Muscle layer of duodenum (tissue), 2 donors: ENCODE results near the gene KY.

Source experiments
- H3K27ac ChIP-seq: one replicate; pipeline ENCODE4 v1.7.0; 2013; ENCODE audit warnings: mild to moderate bottlenecking, low read length
- H3K27me3 ChIP-seq: one replicate; pipeline ENCODE4 v1.7.0; 2013; ENCODE audit warnings: low read depth, mild to moderate bottlenecking, control low read depth, low read length
- H3K36me3 ChIP-seq, 2 donors: one replicate each; pipeline ENCODE4 v1.7.0; 2013; ENCODE audit warnings: low read length in 2 of 2, control low read depth in 1 of 2, mild to moderate bottlenecking in 1 of 2; ENCODE audit not compliant: insufficient read depth in 2 of 2, control insufficient read depth in 1 of 2
- H3K4me1 ChIP-seq, 2 donors: one replicate each; pipeline ENCODE4 v1.7.0; 2013; ENCODE audit warnings: low read length in 2 of 2, mild to moderate bottlenecking in 2 of 2, control low read depth in 1 of 2, moderate library complexity in 1 of 2; ENCODE audit not compliant: insufficient read depth in 2 of 2, control insufficient read depth in 1 of 2
- H3K4me3 ChIP-seq, 2 donors: one replicate each; pipeline ENCODE4 v1.7.0; 2013; ENCODE audit warnings: low read length in 2 of 2, low read depth in 1 of 2, mild to moderate bottlenecking in 1 of 2
- H3K9me3 ChIP-seq, 2 donors: one replicate each; pipeline ENCODE4 v1.7.0; 2013; ENCODE audit warnings: low read length in 2 of 2, control low read depth in 1 of 2, mild to moderate bottlenecking in 1 of 2; ENCODE audit not compliant: control insufficient read depth in 1 of 2
- donor health status: healthy.

Gene KY

GRCh38 chr3:134642445-134643149, 8.2 kb downstream of the KY start:
- no peaks in the 10 kb centered on the region for H3K9me3 ChIP-seq
- H3K36me3 ChIP-seq: peaks cover 0 to 7% of the 10 kb centered on the region in 2 donors
- H3K4me3 ChIP-seq: no peak overlapping the region
- no peak overlapping the region for H3K27ac ChIP-seq
- no peaks in the 10 kb centered on the region for H3K27me3 ChIP-seq
- peaks cover 3 to 4% of the 10 kb centered on the region in 2 donors for H3K4me1 ChIP-seq

GRCh38 chr3:134641671-134642300, 9.0 kb downstream of the KY start:
- Histone ChIP-seq H3K27me3 (no peaks in the 10 kb centered on the region), H3K36me3 (peaks cover 0 to 7% of the 10 kb centered on the region in 2 donors), H3K27ac (no peak overlapping the region), H3K4me1 (peaks cover 3 to 4% of the 10 kb centered on the region in 2 donors), H3K4me3 (no peak overlapping the region), H3K9me3 (no peaks in the 10 kb centered on the region)

GRCh38 chr3:134640872-134641470, 9.9 kb downstream of the KY start:
- Histone ChIP-seq H3K4me1 (peaks cover 3 to 4% of the 10 kb centered on the region in 2 donors), H3K9me3 (no peaks in the 10 kb centered on the region), H3K27ac (no peak overlapping the region)

GRCh38 chr3:134640378-134640777, 10.4 kb downstream of the KY start:
- no peaks in the 10 kb centered on the region for H3K9me3 ChIP-seq
- no peaks in the 10 kb centered on the region for H3K27me3 ChIP-seq
- H3K4me1 ChIP-seq: peaks cover 3 to 4% of the 10 kb centered on the region in 2 donors
- no peak overlapping the region for H3K27ac ChIP-seq
- H3K36me3 ChIP-seq: no peaks in the 10 kb centered on the region
- no peak overlapping the region for H3K4me3 ChIP-seq

More at GRCh38 chr3:134640872-134641470, 9.9 kb downstream of the KY start:
- Histone ChIP-seq H3K27me3 (no peaks in the 10 kb centered on the region), H3K36me3 (peaks cover 0 to under 1% of the 10 kb centered on the region in 2 donors), H3K4me3 (no peak overlapping the region)

DNA sequence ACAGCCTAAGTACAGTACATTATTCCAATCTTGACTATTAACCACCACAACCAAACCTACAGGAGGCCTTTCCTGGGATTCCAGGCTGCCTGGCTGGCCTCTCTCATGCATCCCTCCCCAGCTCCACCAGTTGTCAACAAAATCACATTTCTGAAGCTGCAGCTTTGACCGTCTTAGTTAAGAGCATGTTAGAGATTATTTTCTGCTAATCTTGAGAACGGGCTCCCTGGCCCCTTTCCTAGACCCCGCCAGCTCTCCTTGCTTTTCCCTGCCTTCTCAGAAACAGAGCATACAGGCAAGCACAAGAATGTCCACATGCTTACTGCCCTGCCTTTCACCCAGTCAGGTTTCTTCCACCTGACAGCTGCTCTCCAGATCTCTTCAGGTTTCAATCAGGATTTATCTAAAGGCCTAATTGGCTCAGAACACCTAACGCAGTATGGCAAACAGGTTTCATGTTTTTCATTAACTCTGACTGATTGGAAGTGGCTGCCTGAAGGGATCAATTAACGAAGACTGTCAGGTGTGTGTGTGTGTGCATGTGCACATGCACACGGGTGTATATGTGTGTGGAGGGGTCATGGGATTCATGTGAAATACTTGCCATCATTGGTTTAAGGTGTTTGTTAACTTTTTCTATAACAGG, 12.3 kb downstream of the KY start:
- Histone ChIP-seq H3K9me3 (no peaks in the 10 kb centered on the region), H3K4me3 (no peak overlapping the region), H3K27me3 (no peaks in the 10 kb centered on the region)

GRCh38 chr3:134636406-134636805, 14.4 kb downstream of the KY start:
- H3K27me3 ChIP-seq: no peaks in the 10 kb centered on the region
- no peaks in the 10 kb centered on the region for H3K9me3 ChIP-seq
- no peak overlapping the region for H3K4me3 ChIP-seq
- no peaks in the 10 kb centered on the region for H3K4me1 ChIP-seq
- H3K36me3 ChIP-seq: no peaks in the 10 kb centered on the region
- no peak overlapping the region for H3K27ac ChIP-seq

More for the DNA sequence above, 12.3 kb downstream of the KY start:
- no peak overlapping the region for H3K27ac ChIP-seq
- H3K4me1 ChIP-seq: no peaks in the 10 kb centered on the region
- no peaks in the 10 kb centered on the region for H3K36me3 ChIP-seq

DNA sequence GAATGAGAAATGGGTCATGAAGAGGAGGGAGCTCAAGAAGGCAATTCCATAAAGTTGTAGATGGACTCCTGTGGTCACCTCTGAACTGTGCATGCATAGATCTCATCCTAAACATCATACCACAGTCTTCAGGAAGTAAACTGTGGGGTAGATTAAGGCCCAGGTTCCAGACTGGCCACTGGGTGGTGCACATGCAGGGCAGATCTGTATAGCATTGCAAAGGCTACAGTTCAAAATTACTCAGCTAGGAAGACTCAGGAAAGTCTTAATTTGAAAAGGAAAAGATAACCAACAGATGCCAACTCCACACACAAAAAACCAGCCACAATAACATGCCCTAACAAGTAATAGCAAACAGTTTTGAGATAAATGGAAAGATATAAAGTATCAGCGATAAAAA, 20.3 kb downstream of the KY start:
- Histone ChIP-seq H3K9me3 (peaks cover 4 to 8% of the 10 kb centered on the region in 2 donors), H3K36me3 (peaks cover 0 to 18% of the 10 kb centered on the region in 2 donors), H3K4me3 (no peak overlapping the region), H3K4me1 (peaks cover 0 to 3% of the 10 kb centered on the region in 2 donors), H3K27ac (no peak overlapping the region), H3K27me3 (no peaks in the 10 kb centered on the region)

DNA sequence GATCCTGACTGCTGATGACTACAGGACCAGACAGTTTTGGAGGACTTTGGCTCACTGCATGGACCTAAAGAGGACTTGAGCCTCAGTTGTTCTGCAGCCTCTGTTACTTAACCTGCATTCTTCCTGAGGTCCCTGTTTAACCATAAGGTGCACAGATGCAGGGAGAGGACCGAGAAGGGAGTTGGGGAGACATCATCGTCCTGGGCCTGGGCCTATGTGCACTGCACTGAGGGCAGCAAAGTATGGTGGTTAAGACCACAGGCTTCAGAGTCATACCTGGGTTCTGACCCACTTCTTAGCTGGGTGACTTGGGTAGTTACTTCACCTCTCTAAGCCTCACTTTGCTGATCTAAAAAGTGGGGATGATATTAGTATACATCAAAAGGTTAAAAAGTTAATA, 21.9 kb downstream of the KY start:
- Histone ChIP-seq H3K9me3 (peaks cover 4 to 8% of the 10 kb centered on the region in 2 donors), H3K27ac (no peak overlapping the region), H3K36me3 (peaks cover 0 to 18% of the 10 kb centered on the region in 2 donors), H3K4me1 (peaks cover 0 to 3% of the 10 kb centered on the region in 2 donors), H3K27me3 (no peaks in the 10 kb centered on the region), H3K4me3 (no peak overlapping the region)

DNA sequence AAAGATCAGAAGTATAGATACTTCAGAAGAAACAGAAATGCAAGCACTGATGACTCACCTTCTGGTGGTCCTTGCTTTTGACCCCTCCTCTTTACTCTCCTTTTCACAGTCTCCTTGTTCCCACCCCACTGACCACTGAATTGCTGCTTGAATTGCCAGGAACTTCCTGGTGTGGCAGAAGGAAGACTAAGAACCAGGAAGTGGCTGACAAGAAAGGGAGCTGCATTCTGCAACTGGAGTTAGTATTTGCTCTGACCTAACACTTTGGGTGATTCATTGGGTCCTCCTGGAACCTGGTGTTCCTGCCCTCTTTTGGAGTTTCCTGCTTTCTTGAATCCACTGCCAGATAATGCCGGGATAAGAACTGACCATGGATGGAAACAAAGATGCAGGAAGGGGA, 23.0 kb downstream of the KY start:
- Histone ChIP-seq H3K36me3 (peaks cover 0 to 18% of the 10 kb centered on the region in 2 donors), H3K27ac (no peak overlapping the region)

DNA sequence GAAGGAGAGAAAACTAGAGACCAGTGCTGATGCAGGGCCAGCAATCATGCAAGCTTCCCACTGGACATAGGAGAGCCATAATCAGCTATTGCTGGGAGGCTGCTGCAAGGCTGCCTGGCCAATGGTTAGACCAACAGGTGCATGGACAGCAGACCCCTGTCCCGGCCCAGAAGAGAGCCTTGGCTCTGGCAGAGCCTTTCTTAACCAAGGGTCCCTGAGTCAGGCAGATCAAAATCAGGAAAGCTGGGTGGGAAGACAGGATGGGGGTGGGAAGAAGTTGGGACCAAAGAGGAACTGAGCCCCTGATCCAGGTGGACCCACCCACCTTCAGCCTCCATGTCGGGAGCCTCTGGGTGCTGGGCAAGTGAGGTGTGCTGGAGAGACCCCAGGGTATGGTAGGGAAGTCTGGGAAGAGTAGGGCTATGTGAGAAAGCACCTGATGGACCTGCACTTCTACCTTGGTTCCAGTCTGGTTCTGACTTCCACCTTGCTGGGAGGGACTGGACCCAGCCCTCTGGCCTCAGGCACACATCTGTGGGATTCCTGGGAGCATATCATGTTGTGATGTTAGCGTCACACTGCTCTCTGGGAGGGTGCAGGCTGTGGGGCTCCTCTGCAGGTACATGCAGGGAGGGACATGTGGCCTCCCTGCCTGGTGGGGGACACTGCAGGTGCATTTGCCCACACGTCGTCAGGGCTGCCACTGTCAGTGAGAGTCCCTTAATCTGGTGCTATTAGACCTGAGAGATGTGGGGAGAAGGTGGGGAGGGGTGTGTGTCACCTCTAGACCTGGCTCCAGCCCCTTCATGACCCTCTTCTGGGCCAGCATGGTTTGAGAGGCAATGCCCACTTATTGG, 24.7 kb downstream of the KY start:
- no peak overlapping the region for H3K4me3 ChIP-seq
- no peak overlapping the region for H3K27ac ChIP-seq
- no peaks in the 10 kb centered on the region for H3K27me3 ChIP-seq
- peaks cover 0 to 3% of the 10 kb centered on the region in 2 donors for H3K4me1 ChIP-seq
- peaks cover 0 to 18% of the 10 kb centered on the region in 2 donors for H3K36me3 ChIP-seq
- H3K9me3 ChIP-seq: peaks cover 3 to 8% of the 10 kb centered on the region in 2 donors

More for the DNA sequence above, 23.0 kb downstream of the KY start:
- peaks cover 0 to 3% of the 10 kb centered on the region in 2 donors for H3K4me1 ChIP-seq
- no peaks in the 10 kb centered on the region for H3K27me3 ChIP-seq
- H3K9me3 ChIP-seq: peaks cover 4 to 8% of the 10 kb centered on the region in 2 donors
- no peak overlapping the region for H3K4me3 ChIP-seq
